Measurements from ENCODE around the gene NTN4.
"Not testable (repeated sequence)": the region's sequence is repeated elsewhere in the genome, so short reads cannot be mapped to it uniquely, and the experiment has no call there.

The NTN4 gene

GRCh38 chr12:95746062-95746461 is 44.5 kb downstream of the NTN4 start:
- DNase-seq: not testable (repeated sequence)

GRCh38 chr12:95742586-95742985 is 48.0 kb downstream of the NTN4 start:
- no peak for DNase-seq

GRCh38 chr12:95741635-95742034 is 48.9 kb downstream of the NTN4 start:
- DNase-seq: no peak

GRCh38 chr12:95740751-95741150 is 49.8 kb downstream of the NTN4 start:
- DNase-seq: no peak

GRCh38 chr12:95739561-95740313 is 50.8 kb downstream of the NTN4 start:
- no peak for DNase-seq

- no peak for DNase-seq
These were observed 52.4 kb downstream of the NTN4 start for GRCh38 chr12:95738024-95738611.

- DNase-seq: no peak
These were observed 53.9 kb downstream of the NTN4 start for GRCh38 chr12:95736631-95737030.

- DNase-seq: not testable (repeated sequence)
These were observed 54.8 kb downstream of the NTN4 start for GRCh38 chr12:95735728-95736127.

- DNase-seq: no peak
These were observed 57.3 kb downstream of the NTN4 start for GRCh38 chr12:95733141-95733825.

- no peak for DNase-seq
These were observed 59.0 kb downstream of the NTN4 start for GRCh38 chr12:95731519-95731958.

GRCh38 chr12:95730457-95730856 is 60.1 kb downstream of the NTN4 start:
- DNase-seq: no peak

- no peak for DNase-seq
These were observed 63.7 kb downstream of the NTN4 start for GRCh38 chr12:95726903-95727302.

GRCh38 chr12:95724767-95725166 is 65.8 kb downstream of the NTN4 start:
- DNase-seq: no peak

- DNase-seq: no peak
These were observed 66.7 kb downstream of the NTN4 start for GRCh38 chr12:95723693-95724384.

GRCh38 chr12:95721320-95721719 is 69.2 kb downstream of the NTN4 start:
- no peak for DNase-seq

GRCh38 chr12:95720146-95720545 is 70.4 kb downstream of the NTN4 start:
- DNase-seq: no peak

- DNase-seq: no peak
These were observed 71.8 kb downstream of the NTN4 start for GRCh38 chr12:95718772-95719171.

- DNase-seq: no peak
These were observed 72.5 kb downstream of the NTN4 start for GRCh38 chr12:95718006-95718431.

- DNase-seq: no peak
These were observed 73.1 kb downstream of the NTN4 start for GRCh38 chr12:95717316-95717928.

GRCh38 chr12:95715177-95715576 is 75.4 kb downstream of the NTN4 start:
- DNase-seq: no peak

GRCh38 chr12:95712269-95712668 is 78.3 kb downstream of the NTN4 start:
- no peak for DNase-seq

GRCh38 chr12:95710386-95710785 is 80.2 kb downstream of the NTN4 start:
- DNase-seq: no peak

GRCh38 chr12:95709152-95709551 is 81.4 kb downstream of the NTN4 start:
- DNase-seq: no peak

Data from cortex of kidney (tissue), 1 donor.